Measurements from ENCODE around the gene CUX1.
A peak's percentile ranks its signal among the peaks of the same experiment; 100 is the strongest.

Gene CUX1

DNA sequence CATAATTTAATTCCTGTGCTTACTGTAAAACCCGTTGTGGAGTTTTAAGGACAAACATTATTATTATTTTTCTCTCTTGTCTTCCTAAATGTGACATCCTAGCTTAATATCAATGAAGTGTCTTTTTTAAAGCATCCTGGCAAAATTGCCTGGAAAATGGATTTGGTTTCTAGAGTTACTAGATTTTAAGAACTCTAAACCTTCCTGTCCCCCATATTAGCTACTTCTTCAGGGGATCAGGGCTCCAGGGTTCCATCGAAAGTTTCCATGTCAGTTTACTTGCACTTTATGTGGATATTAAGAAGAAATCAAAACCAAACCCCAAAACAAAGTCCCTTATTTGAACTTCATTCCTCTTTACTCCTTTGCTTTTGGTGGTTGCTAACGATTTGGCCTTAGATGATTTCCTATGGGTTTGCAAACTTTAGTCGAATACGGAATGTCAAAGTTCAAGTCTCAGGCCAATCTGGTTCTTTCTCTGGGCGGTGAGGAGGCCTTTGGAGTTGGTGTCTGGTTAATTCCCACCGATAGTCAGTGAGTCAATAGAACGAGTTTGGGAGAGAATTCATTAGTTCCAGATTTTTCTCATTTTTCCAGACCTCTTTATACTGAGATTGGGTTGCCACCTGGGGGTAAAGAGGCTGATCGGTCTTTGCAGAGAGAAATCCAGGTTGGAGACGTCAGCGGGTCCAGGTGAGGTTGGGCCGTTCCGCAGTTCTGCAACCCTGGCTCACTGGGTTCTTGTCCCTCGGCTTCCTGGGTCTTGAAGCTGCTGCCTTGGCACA lies 1.1 kb downstream of the CUX1 start:
- ChIA-PET CTCF (interaction anchor here (0.6 to 1.2 kb wide), 8 partner anchors 13 to 571 kb away, joined by 3 to 11 read pairs (median 3); no protein-coding TSS in a partner anchor), POLR2A (no interaction called here)
- Histone ChIP-seq H3K9me3 (ENCODE audit: control insufficient read depth, insufficient read depth, low read depth, low read length) (no peaks in the 10 kb centered on the region), H3K27ac (ENCODE audit: extremely low read depth, low read depth, low read length) (no peak overlapping the region), H3K4me1 (ENCODE audit: control insufficient read depth, insufficient read depth, low read length) (peaks cover 17% of the 10 kb centered on the region), H3K4me3 (ENCODE audit: low read depth, low read length) (no peak overlapping the region; the same call in 1 of the 2 replicates), H3K36me3 (ENCODE audit: control insufficient read depth in 2 of 2, insufficient read depth in 1 of 2, low read length in 2 of 2) (no peaks in the 10 kb centered on the region)
- TF ChIP-seq, protein P1, sequence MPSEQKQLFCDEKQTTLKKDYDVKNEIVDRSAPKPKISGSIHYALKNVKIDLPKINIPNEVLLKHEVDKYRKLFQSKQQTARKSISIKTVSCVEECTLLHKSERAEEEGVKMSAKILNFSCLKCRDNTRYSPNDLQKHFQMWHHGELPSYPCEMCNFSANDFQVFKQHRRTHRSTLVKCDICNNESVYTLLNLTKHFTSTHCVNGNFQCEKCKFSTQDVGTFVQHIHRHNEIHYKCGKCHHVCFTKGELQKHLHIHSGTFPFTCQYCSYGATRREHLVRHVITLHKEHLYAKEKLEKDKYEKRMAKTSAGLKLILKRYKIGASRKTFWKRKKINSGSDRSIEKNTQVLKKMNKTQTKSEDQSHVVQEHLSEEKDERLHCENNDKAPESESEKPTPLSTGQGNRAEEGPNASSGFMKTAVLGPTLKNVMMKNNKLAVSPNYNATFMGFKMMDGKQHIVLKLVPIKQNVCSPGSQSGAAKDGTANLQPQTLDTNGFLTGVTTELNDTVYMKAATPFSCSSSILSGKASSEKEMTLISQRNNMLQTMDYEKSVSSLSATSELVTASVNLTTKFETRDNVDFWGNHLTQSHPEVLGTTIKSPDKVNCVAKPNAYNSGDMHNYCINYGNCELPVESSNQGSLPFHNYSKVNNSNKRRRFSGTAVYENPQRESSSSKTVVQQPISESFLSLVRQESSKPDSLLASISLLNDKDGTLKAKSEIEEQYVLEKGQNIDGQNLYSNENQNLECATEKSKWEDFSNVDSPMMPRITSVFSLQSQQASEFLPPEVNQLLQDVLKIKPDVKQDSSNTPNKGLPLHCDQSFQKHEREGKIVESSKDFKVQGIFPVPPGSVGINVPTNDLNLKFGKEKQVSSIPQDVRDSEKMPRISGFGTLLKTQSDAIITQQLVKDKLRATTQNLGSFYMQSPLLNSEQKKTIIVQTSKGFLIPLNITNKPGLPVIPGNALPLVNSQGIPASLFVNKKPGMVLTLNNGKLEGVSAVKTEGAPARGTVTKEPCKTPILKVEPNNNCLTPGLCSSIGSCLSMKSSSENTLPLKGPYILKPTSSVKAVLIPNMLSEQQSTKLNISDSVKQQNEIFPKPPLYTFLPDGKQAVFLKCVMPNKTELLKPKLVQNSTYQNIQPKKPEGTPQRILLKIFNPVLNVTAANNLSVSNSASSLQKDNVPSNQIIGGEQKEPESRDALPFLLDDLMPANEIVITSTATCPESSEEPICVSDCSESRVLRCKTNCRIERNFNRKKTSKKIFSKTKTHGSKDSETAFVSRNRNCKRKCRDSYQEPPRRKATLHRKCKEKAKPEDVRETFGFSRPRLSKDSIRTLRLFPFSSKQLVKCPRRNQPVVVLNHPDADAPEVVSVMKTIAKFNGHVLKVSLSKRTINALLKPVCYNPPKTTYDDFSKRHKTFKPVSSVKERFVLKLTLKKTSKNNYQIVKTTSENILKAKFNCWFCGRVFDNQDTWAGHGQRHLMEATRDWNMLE (tag by site-specific recombination; conservative IDR thresholded peaks at IDR 0.05; ENCODE audit: low read depth): no peak
- TF ChIP-seq ZNF600 (tag by site-specific recombination; IDR thresholded peaks at IDR 0.05): peak; percentile 46
- TF ChIP-seq, protein P2, sequence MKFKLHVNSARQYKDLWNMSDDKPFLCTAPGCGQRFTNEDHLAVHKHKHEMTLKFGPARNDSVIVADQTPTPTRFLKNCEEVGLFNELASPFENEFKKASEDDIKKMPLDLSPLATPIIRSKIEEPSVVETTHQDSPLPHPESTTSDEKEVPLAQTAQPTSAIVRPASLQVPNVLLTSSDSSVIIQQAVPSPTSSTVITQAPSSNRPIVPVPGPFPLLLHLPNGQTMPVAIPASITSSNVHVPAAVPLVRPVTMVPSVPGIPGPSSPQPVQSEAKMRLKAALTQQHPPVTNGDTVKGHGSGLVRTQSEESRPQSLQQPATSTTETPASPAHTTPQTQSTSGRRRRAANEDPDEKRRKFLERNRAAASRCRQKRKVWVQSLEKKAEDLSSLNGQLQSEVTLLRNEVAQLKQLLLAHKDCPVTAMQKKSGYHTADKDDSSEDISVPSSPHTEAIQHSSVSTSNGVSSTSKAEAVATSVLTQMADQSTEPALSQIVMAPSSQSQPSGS (tag by site-specific recombination; IDR thresholded peaks at IDR 0.05; ENCODE audit: low read depth): no peak

DNA sequence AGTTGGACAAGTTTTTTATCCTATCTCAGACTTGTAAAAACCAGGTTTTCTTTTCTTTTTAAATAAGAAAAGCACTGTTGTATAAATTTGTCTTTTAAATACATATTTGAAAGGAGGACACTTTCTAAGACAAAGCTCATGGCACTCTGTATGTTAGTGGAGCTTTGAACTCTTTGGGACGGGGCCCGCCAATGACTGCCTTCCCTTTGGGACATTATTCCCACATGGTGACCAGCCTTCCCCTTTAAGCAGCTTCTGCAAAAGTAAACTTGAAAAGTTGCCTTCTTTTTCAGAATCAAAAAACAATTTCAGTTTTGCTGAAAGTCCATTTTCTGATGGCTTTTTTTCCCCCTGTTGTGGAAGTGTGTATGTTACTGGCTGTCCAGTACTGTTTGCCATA lies 1.8 kb downstream of the CUX1 start:
- no peak overlapping the region for H3K4me3 ChIP-seq (ENCODE audit: low read depth, low read length)
- no peaks in the 10 kb centered on the region for H3K9me3 ChIP-seq (ENCODE audit: control insufficient read depth, insufficient read depth, low read depth, low read length)
- ChIA-PET POLR2A (no interaction called here), CTCF (interaction anchor here (0.6 to 0.7 kb wide), 2 partner anchors 62 to 129 kb away, joined by 3 to 4 read pairs; no protein-coding TSS in a partner anchor)
- no peaks in the 10 kb centered on the region for H3K36me3 ChIP-seq (ENCODE audit: control insufficient read depth in 2 of 2, insufficient read depth in 1 of 2, low read length in 2 of 2)
- TF ChIP-seq, protein P3, sequence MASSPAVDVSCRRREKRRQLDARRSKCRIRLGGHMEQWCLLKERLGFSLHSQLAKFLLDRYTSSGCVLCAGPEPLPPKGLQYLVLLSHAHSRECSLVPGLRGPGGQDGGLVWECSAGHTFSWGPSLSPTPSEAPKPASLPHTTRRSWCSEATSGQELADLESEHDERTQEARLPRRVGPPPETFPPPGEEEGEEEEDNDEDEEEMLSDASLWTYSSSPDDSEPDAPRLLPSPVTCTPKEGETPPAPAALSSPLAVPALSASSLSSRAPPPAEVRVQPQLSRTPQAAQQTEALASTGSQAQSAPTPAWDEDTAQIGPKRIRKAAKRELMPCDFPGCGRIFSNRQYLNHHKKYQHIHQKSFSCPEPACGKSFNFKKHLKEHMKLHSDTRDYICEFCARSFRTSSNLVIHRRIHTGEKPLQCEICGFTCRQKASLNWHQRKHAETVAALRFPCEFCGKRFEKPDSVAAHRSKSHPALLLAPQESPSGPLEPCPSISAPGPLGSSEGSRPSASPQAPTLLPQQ (tag by site-specific recombination; IDR thresholded peaks at IDR 0.05): peak; percentile 94
- peak; percentile 89 for TF ChIP-seq ZFP69B (tag by site-specific recombination; IDR thresholded peaks at IDR 0.05)
- TF ChIP-seq ZNF555 (tag by site-specific recombination; conservative IDR thresholded peaks at IDR 0.05): no peak
- no peak overlapping the region for H3K27ac ChIP-seq (ENCODE audit: extremely low read depth, low read depth, low read length)
- H3K4me1 ChIP-seq (ENCODE audit: control insufficient read depth, insufficient read depth, low read length): peaks cover 16% of the 10 kb centered on the region

DNA sequence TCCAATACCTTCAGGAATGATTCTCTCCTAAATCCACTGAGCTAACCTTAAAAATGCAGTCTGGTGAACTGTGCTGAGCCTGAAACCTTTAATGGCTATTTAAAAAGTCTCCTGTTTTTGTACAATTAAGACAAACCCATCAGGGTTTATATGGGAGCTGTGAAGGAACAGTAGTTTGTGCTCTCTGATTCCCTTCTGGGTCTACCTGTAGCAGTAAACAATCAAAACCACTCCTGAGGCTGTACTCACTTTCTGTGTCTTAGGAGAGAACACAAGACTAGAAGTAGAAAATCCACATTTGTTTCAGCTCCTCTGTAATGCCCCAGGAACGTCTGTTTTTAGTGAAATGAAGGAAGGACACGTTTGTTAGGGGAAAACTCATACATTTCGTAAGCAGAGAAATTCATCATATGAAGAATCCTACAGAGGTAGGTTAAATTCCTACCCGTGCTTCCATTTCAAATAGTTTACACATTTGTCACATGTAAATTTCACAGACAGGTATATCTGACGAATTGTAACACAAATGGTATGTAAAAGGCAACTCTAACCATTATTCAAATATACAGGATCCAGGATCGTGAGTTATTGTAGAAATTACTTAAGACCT lies 2.6 kb downstream of the CUX1 start:
- POLR2A ChIA-PET: no interaction called here
- no peak overlapping the region for H3K4me3 ChIP-seq (ENCODE audit: low read depth, low read length)
- H3K4me1 ChIP-seq (ENCODE audit: control insufficient read depth, insufficient read depth, low read length): peaks cover 16% of the 10 kb centered on the region
- TF ChIP-seq PRDM1 (tag by site-specific recombination; IDR thresholded peaks at IDR 0.05) (peak; percentile 34; the same call in 1 of the 2 replicates), ZEB2 (tag by site-specific recombination; IDR thresholded peaks at IDR 0.05) (no peak), ZNF549 (tag by site-specific recombination; IDR thresholded peaks at IDR 0.05) (no peak), ZNF138 (tag by site-specific recombination; IDR thresholded peaks at IDR 0.05; ENCODE audit: borderline replicate concordance) (no peak), RBAK (tag by site-specific recombination; IDR thresholded peaks at IDR 0.05) (no peak), ZNF701 (tag by site-specific recombination; IDR thresholded peaks at IDR 0.05) (no peak), ZNF202 (tag by site-specific recombination; IDR thresholded peaks at IDR 0.05; ENCODE audit: borderline replicate concordance) (no peak)
- no peaks in the 10 kb centered on the region for H3K9me3 ChIP-seq (ENCODE audit: control insufficient read depth, insufficient read depth, low read depth, low read length)
- no peak overlapping the region for H3K27ac ChIP-seq (ENCODE audit: extremely low read depth, low read depth, low read length)
- H3K36me3 ChIP-seq (ENCODE audit: control insufficient read depth in 2 of 2, insufficient read depth in 1 of 2, low read length in 2 of 2): no peaks in the 10 kb centered on the region
- CTCF ChIA-PET: interaction anchor here (0.5 kb wide), 1 partner anchor 131 kb away, joined by 3 read pairs; no protein-coding TSS in a partner anchor
